Gastroesophageal sphincter (tissue), 4 donors: ENCODE data around the gene SIN3A. TPM values are rescaled to one million over a fixed set of nuclear protein-coding genes. Genes with fewer than 3 reads are reported as not detected.

ENCODE experiments used
- ATAC-seq: fragments of 150-250 bp; one replicate; pipeline ENCODE4 v1.9.1; 2016; ENCODE audit warnings: mild to moderate bottlenecking, moderate library complexity
- H3K27ac ChIP-seq, 4 donors: fragments of 200-600 bp; sonication (generic) in 3 of 4; 1 replicate in 3 of 4; 2 replicates in 1 of 4; pipeline ENCODE4 v1.5.1; 2016 to 2019
- H3K27me3 ChIP-seq: fragments of 200-600 bp; sonication (generic); one replicate; pipeline ENCODE4 v1.5.1; 2019
- H3K36me3 ChIP-seq, 2 donors: fragments of 200-600 bp; sonication (generic); one replicate each; pipeline ENCODE4 v1.5.1; 2019; ENCODE audit warnings: control low read depth in 1 of 2
- H3K4me1 ChIP-seq, 3 donors: fragments of 200-600 bp; sonication (generic); 1 replicate in 2 of 3; 2 replicates in 1 of 3; pipeline ENCODE4 v1.5.1; 2016 to 2019; ENCODE audit warnings: control low read depth in 2 of 3
- H3K4me3 ChIP-seq, 2 donors: fragments of 200-600 bp; sonication (generic); one replicate each; pipeline ENCODE4 v1.5.1; 2019; ENCODE audit warnings: mild to moderate bottlenecking in 1 of 2, moderate library complexity in 1 of 2
- H3K9me3 ChIP-seq, 3 donors: fragments of 200-600 bp; sonication (generic); one replicate each; pipeline ENCODE4 v1.5.1; 2017 to 2019; ENCODE audit warnings: control low read depth in 2 of 3
- EP300 ChIP-seq: sonication (generic); formaldehyde crosslinking; IDR thresholded peaks from one replicate; pipeline ENCODE4 v1.6.1; 2017; ENCODE audit warnings: antibody characterized with exemption, mild to moderate bottlenecking
- POLR2A ChIP-seq, 2 donors: fragments of 450-650 bp; IDR thresholded peaks; one replicate each; pipeline ENCODE4 v1.6.1; 2017; ENCODE audit warnings: antibody characterized with exemption in 2 of 2, mild to moderate bottlenecking in 2 of 2, moderate library complexity in 1 of 2
- POLR2AphosphoS5 ChIP-seq: sonication (generic); formaldehyde crosslinking; IDR thresholded peaks from one replicate; pipeline ENCODE4 v1.6.1; 2017; ENCODE audit warnings: antibody characterized with exemption
- WGBS, 2 donors: methylation state at CpG; one replicate each; pipeline ENCODE4 v1.1.5; 2018; ENCODE audit warnings: low coverage in 1 of 2; 5-methylcytosine and 5-hydroxymethylcytosine counted together
- total RNA-seq, 4 donors: library from RNA; depleted of rRNA; stranded (reverse); fragments of >200 nt; gene quantifications; one replicate each; pipeline ENCODE4 v1.1.0, GENCODE V29; 2016
- TF ChIP-seq, protein P1 (sequence below), 4 experiments: fragments of 200-600 bp in 2 of 4; fragments of 450-650 bp in 2 of 4; sonication (generic) in 1 of 4; IDR thresholded peaks; one replicate each; pipeline ENCODE4 v1.5.1; 2017 to 2019; ENCODE audit warnings: antibody characterized with exemption in 4 of 4, mild to moderate bottlenecking in 2 of 4, moderate library complexity in 2 of 4

Gene SIN3A
- total RNA-seq, 4 donors from 2014 or later = 31.7 to 54.8 (median 35.8) TPM

DNA sequence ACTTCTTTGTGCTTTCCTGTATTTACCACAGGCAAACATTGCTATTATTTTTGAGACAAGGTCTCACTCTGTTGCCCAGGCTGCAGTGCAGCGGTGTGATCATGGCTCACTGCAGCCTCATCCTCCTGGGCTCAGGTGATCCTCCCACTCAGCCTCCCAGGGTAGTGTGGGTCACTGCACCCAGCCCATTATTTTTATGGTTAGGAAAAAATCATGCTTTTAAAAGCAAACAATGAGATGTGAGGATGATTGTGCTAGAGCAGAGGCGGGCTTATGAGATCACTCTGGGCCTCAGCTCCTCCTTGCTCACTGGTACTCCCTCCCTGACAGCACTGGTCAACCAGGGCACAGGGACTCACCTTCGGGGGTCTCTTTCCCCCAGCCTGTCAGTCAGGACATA, 85.3 kb downstream of the SIN3A start:
- 71 to 100% methylated on average over 1 to 3 of the region's 3 CpGs for WGBS, 2 donors
- Histone ChIP-seq H3K27me3 (no peaks in the 10 kb centered on the region), H3K4me1 (peaks cover 0 to 28% (median 12%) of the 10 kb centered on the region in 3 donors), H3K27ac (no peak overlapping the region), H3K36me3 (peaks cover 0 to 75% of the 10 kb centered on the region in 2 donors), H3K9me3 (no peaks in the 10 kb centered on the region), H3K4me3 (no peak overlapping the region)
- no peak for ATAC-seq
- TF ChIP-seq, protein P1, sequence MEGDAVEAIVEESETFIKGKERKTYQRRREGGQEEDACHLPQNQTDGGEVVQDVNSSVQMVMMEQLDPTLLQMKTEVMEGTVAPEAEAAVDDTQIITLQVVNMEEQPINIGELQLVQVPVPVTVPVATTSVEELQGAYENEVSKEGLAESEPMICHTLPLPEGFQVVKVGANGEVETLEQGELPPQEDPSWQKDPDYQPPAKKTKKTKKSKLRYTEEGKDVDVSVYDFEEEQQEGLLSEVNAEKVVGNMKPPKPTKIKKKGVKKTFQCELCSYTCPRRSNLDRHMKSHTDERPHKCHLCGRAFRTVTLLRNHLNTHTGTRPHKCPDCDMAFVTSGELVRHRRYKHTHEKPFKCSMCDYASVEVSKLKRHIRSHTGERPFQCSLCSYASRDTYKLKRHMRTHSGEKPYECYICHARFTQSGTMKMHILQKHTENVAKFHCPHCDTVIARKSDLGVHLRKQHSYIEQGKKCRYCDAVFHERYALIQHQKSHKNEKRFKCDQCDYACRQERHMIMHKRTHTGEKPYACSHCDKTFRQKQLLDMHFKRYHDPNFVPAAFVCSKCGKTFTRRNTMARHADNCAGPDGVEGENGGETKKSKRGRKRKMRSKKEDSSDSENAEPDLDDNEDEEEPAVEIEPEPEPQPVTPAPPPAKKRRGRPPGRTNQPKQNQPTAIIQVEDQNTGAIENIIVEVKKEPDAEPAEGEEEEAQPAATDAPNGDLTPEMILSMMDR (IDR thresholded peaks at IDR 0.05) = no peak
- TF ChIP-seq POLR2AphosphoS5 (no peak), POLR2A (IDR thresholded peaks at IDR 0.05) (no peak), EP300 (no peak)

DNA sequence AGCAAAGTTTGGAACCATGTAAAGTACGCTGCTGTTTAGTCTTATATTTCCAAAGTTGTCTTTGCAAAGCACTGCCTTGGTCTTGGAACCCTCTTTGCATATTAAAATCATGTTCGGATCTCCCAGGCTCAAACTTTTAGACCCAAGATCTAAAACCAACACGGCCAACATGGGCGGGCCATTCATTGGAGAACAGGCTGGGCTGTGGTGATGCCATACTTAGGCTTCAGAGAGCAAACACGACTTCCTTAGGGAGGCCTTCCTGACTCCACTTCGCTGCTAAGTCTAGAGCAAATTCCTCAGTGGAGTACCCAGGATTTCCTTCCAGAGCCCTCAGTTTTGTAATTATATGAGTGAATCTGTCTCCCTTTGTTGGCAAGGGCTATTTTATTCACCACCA, 86.6 kb downstream of the SIN3A start:
- Histone ChIP-seq H3K36me3 (peaks cover 0 to 76% of the 10 kb centered on the region in 2 donors), H3K4me3 (no peak overlapping the region), H3K4me1 (peaks cover 0 to 27% (median 12%) of the 10 kb centered on the region in 3 donors), H3K27ac (no peak overlapping the region), H3K27me3 (no peaks in the 10 kb centered on the region), H3K9me3 (no peaks in the 10 kb centered on the region)
- WGBS, 2 donors = 79 to 100% methylated on average over 2 to 6 of the region's 6 CpGs
- TF ChIP-seq POLR2A (IDR thresholded peaks at IDR 0.05) (no peak), POLR2AphosphoS5 (no peak), EP300 (no peak)
- TF ChIP-seq, protein P1 (IDR thresholded peaks at IDR 0.05) = no peak
- no peak for ATAC-seq

DNA sequence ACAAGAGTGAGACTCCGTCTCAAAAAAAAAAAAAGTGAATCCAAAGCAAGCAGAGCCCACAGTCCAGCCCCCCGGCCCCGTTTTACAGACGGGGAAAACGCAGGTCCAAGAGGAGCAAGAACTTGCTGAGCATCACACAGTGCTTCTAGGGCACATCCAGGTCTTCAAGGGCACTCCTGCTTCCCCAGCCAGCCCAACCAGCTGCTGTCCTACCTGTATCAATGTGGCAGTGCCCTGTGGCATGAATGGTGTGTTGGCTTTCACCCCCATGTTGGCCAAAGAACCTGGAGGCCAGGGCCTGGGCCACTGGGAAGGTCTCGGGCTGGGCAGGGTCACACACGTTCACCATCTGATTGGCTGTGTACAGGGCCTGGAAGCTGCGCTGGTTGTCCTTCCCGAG, 87.7 kb downstream of the SIN3A start:
- H3K9me3 ChIP-seq = no peaks in the 10 kb centered on the region
- H3K27me3 ChIP-seq = no peaks in the 10 kb centered on the region
- peaks cover 0 to 86% of the 10 kb centered on the region in 2 donors for H3K36me3 ChIP-seq
- ATAC-seq = no peak
- H3K4me3 ChIP-seq = no peak overlapping the region
- H3K27ac ChIP-seq = no peak overlapping the region
- 80% methylated on average over 1 of the region's 9 CpGs for WGBS, 2 donors
- TF ChIP-seq POLR2A (IDR thresholded peaks at IDR 0.05) = no peak
- TF ChIP-seq, protein P1 (IDR thresholded peaks at IDR 0.05) = no peak
- no peak for TF ChIP-seq EP300
- no peak for TF ChIP-seq POLR2AphosphoS5
- peaks cover 0 to 16% (median 6%) of the 10 kb centered on the region in 3 donors for H3K4me1 ChIP-seq

DNA sequence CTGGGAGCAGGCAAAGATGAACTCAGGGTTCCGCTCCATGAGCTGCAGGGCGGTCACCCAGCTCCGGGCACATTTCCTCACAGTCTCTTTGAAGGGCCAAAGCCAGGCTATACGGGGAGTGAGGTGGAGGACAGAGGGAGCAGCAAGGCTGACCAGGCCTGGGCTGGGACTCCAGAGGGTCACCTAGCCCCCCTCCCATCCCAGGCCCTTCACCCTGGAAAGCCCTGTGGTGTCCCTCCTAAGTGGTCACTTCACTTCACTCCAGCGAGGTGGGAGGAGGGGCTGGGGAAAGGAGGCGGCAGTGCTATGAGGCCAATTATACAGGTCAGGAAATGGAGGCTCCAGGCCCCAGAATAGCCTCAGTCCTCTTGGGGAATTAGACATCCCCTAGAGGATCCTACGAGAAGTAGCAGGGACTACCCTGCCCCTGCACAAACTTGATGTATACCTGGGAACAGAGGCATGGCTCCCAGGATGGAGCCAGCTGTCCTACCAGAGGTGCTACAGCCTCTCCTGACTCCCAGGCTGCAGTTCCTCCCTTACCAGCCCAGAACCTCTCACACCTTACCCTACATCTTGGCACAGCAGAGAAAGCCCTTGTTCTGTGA, 88.7 kb downstream of the SIN3A start:
- no peaks in the 10 kb centered on the region for H3K27me3 ChIP-seq
- ATAC-seq = no peak
- H3K4me1 ChIP-seq = peaks cover 0 to 13% (median 6%) of the 10 kb centered on the region in 3 donors
- no peak overlapping the region for H3K27ac ChIP-seq
- no peaks in the 10 kb centered on the region for H3K9me3 ChIP-seq
- peaks cover 0 to 97% of the 10 kb centered on the region in 2 donors for H3K36me3 ChIP-seq
- H3K4me3 ChIP-seq = no peak overlapping the region
- TF ChIP-seq POLR2A (IDR thresholded peaks at IDR 0.05) (no peak), EP300 (no peak), POLR2AphosphoS5 (no peak)
- TF ChIP-seq, protein P1 (IDR thresholded peaks at IDR 0.05) = no peak
- 74% methylated on average over 4 of the region's 7 CpGs; no CpG with 5 or more reads in 1 of the 2 donors for WGBS, 2 donors

DNA sequence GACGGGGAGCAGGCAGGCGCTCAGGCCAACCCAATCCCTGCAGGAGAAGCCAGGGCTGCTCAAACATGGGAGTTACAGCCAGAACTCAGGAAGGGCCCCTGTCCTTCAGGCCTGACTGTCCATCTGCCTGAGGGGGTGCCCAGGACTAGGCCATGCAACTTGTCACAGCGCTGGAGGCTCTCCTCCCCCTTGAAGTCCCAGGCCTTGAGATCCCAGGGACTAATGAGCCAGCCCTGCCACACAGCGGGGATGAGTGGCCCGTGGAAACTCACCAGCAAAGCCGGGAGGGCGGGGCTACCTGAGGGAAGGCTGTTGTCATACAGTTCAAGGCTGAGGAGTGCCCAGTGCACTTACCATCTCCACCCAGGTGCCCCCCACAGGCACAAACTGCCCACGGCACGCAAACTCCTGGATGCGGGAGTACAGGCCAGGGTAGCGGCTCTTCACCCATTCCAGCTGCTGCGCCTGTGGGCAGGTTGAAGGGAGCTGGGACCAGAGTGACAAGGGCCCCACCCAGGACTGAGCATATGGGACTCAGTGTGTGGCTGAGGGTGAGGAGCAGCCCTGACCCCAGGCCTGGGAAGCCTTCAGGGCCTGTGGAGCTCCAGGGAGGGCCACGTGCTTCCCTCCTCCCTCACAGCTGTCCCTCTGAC, 89.4 kb downstream of the SIN3A start:
- Histone ChIP-seq H3K27ac (no peak overlapping the region), H3K36me3 (peaks cover 0 to 100% of the 10 kb centered on the region in 2 donors), H3K9me3 (no peaks in the 10 kb centered on the region), H3K4me3 (no peak overlapping the region), H3K27me3 (no peaks in the 10 kb centered on the region), H3K4me1 (peaks cover 0 to 7% (median under 1%) of the 10 kb centered on the region in 3 donors)
- WGBS, 2 donors = no CpG with 5 or more reads among the region's 13 CpGs
- ATAC-seq = no peak
- TF ChIP-seq EP300 (no peak), POLR2A (IDR thresholded peaks at IDR 0.05) (no peak), POLR2AphosphoS5 (no peak)
- TF ChIP-seq, protein P1 (IDR thresholded peaks at IDR 0.05) = no peak
